ENCODE results near the gene GON7.
"Not testable (repeated sequence)": the region's sequence is repeated elsewhere in the genome, so short reads cannot be mapped to it uniquely, and the experiment has no call there.

DNA sequence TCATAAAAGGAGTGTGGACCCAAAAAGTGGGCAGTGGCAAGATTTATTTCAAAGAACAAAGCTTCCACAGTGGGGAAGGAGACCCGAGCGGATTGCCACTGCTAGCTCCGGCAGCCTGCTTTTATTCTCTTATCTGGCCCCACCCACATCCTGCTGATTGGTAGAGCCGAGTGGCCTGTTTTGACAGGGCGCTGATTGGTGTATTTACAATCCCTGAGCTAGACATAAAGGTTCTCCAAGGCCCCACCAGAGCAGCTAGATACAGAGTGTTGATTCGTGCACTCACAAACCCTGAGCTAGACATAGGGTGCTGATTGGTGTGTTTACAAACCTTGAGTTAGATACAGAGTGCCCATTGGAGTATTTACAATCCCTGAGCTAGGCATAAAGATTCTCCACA, 37.2 kb downstream of the GON7 start:
- TF ChIP-seq POLR2A (IDR thresholded peaks at IDR 0.05): not testable (repeated sequence)
- TF ChIP-seq, protein P1, sequence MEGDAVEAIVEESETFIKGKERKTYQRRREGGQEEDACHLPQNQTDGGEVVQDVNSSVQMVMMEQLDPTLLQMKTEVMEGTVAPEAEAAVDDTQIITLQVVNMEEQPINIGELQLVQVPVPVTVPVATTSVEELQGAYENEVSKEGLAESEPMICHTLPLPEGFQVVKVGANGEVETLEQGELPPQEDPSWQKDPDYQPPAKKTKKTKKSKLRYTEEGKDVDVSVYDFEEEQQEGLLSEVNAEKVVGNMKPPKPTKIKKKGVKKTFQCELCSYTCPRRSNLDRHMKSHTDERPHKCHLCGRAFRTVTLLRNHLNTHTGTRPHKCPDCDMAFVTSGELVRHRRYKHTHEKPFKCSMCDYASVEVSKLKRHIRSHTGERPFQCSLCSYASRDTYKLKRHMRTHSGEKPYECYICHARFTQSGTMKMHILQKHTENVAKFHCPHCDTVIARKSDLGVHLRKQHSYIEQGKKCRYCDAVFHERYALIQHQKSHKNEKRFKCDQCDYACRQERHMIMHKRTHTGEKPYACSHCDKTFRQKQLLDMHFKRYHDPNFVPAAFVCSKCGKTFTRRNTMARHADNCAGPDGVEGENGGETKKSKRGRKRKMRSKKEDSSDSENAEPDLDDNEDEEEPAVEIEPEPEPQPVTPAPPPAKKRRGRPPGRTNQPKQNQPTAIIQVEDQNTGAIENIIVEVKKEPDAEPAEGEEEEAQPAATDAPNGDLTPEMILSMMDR (IDR thresholded peaks at IDR 0.05): not testable (repeated sequence)

Measured in vagina (tissue), 2 donors.